Spleen (tissue), 7 donors: ENCODE results near the gene WARS2.

Experiments used
- CTCF ChIP-seq, 11 experiments: fragments of 200-600 bp in 7 of 11; fragments of 450-650 bp in 4 of 11; sonication (generic) in 4 of 11; IDR thresholded peaks in 8 of 11; conservative IDR thresholded peaks in 3 of 11; 1 replicate in 7 of 11; 2 replicates in 4 of 11; pipeline versions ENCODE4 v1.4.0 to v1.8.0; 2016 to 2021; ENCODE audit warnings: antibody characterized with exemption in 11 of 11, inconsistent platforms in 4 of 11, mild to moderate bottlenecking in 1 of 11
- POLR2A ChIP-seq, 3 donors: fragments of 450-650 bp; IDR thresholded peaks; one replicate each; pipeline ENCODE4 v1.5.1; 2017; ENCODE audit warnings: antibody characterized with exemption in 3 of 3, mild to moderate bottlenecking in 1 of 3
- POLR2AphosphoS5 ChIP-seq, 3 donors: sonication (generic); formaldehyde crosslinking; IDR thresholded peaks; one replicate each; pipeline ENCODE4 v1.5.1; 2017; ENCODE audit warnings: antibody characterized with exemption in 3 of 3
- donor health status: DM: no; HTN: no; CAD: no; lungs with moderate emphysema.
- donor health status: DM: no; HTN: no; CAD: no.
- donor health status: DM: no; HTN: no; CAD: no.

- TF ChIP-seq CTCF (IDR thresholded peaks at IDR 0.05 in 8 of 11, conservative IDR thresholded peaks at IDR 0.05 in 3 of 11) (no peak), POLR2A (IDR thresholded peaks at IDR 0.05) (no peak), POLR2AphosphoS5 (IDR thresholded peaks at IDR 0.05) (no peak)
These were observed 154.6 kb downstream of the WARS2 start for GRCh38 chr1:118985640-118986554.
